ENCODE data around the gene LRIT1.

Gene LRIT1

DNA sequence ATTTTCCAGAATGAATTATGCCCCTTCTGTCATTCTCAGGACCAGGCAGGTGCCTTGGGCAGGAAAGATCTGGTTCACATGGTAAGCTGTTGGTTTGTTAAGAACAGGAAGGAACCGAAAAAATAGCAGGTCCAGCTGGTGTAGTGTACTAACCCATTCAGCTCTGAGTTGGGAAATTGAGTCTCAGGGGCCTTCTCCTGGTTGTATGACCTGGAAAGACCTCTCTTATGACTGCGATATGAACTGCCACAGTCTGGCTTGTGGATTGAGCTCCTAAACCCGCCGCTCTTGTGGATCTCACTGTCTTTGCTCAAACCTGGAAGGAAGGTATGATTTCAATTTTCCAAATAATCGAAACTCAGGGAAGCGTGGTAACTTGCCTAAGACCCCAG is 4.5 kb downstream of the LRIT1 start:
- no peaks in the 10 kb centered on the region for H3K27me3 ChIP-seq
- no peak overlapping the region for H3K9ac ChIP-seq
- H3K4me3 ChIP-seq: no peak overlapping the region
- H3K27ac ChIP-seq: no peak overlapping the region
- H3K9me3 ChIP-seq (replicated peaks in 1 of 11): peaks cover 0 to 9% (median 6%) of the 10 kb centered on the region in 11 experiments; a peak in 8 of 22 replicates
- H3K4me1 ChIP-seq: no peaks in the 10 kb centered on the region
- no peaks in the 10 kb centered on the region for H4K20me1 ChIP-seq
- H3K4me2 ChIP-seq: no peak overlapping the region
- no peaks in the 10 kb centered on the region for H3K36me3 ChIP-seq
- TF ChIP-seq Cebpa-rat (IDR thresholded peaks at IDR 0.05): no peak

DNA sequence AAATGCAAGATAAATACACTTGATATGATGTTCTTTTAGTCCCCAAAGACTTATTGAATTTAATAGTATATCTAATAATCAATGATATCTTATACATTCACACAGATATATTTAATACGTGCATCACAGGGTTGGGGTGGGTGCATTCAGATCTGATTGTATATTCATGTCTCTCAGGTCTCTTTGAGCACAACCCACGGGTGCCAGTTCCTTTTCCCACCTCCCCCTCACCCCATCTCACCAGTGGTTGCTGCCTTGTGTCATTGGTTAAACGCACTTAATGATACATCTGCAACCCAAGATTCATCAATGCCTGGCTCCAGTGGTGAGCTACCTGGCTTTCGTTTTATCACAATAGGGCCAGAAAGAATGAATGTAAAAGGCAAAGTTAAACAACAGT is 6.2 kb downstream of the LRIT1 start:
- no peaks in the 10 kb centered on the region for H3K36me3 ChIP-seq
- peaks cover 0 to 9% (median 6%) of the 10 kb centered on the region in 11 experiments; a peak in 8 of 22 replicates for H3K9me3 ChIP-seq (replicated peaks in 1 of 11)
- H3K27me3 ChIP-seq: no peaks in the 10 kb centered on the region
- no peak overlapping the region for H3K27ac ChIP-seq
- no peaks in the 10 kb centered on the region for H4K20me1 ChIP-seq
- TF ChIP-seq Cebpa-rat (IDR thresholded peaks at IDR 0.05): no peak
- H3K4me3 ChIP-seq: no peak overlapping the region
- H3K9ac ChIP-seq: no peak overlapping the region
- no peaks in the 10 kb centered on the region for H3K4me1 ChIP-seq
- no peak overlapping the region for H3K4me2 ChIP-seq

DNA sequence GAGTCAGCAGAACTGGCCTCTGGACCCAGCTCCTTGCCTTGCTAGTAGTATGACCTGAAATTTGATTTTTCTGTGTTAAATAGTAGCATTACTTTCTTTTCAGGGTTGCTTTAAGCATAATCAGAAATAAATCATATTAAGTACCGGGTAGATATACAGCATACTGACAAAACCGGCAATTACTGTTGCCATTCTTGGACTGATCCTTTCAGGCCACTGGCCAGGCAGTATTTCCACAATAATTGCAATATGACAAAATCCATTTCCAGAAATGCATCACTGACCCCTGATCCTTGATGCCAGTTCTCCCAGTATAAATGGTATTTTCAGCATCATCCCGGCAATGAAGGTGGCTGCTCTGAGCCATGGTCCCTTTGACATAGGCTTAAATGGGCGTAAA is 6.9 kb downstream of the LRIT1 start:
- H3K36me3 ChIP-seq: no peaks in the 10 kb centered on the region
- H3K4me2 ChIP-seq: no peak overlapping the region
- no peak overlapping the region for H3K9ac ChIP-seq
- H3K9me3 ChIP-seq (replicated peaks in 1 of 11): peaks cover 0 to 9% (median 6%) of the 10 kb centered on the region in 11 experiments; a peak in 8 of 22 replicates
- TF ChIP-seq Cebpa-rat (IDR thresholded peaks at IDR 0.05): no peak
- H3K27ac ChIP-seq: no peak overlapping the region
- H3K4me1 ChIP-seq: no peaks in the 10 kb centered on the region
- no peaks in the 10 kb centered on the region for H4K20me1 ChIP-seq
- no peaks in the 10 kb centered on the region for H3K27me3 ChIP-seq
- no peak overlapping the region for H3K4me3 ChIP-seq

DNA sequence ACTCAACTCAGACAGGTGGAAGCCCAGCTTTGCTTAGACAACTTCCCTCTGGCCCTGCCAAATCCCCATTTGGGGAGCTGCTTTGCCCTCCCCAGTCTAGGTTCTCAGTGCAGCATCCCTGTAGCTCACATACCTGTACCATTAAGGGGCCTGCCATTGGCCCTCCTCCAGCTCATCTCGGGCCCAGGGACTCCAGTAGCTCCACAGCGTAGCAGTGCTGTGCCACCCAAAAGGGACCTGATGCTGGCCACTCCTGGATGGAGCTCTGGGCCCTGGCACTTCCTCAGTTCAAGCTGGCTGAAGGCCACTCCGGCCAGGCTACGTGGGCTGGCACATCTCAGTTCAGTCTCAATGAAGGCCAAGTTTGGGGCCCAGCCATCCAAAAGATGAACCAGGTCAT is 7.4 kb downstream of the LRIT1 start:
- Histone ChIP-seq H3K9me3 (replicated peaks in 1 of 11) (peaks cover 0 to 12% (median 6%) of the 10 kb centered on the region in 11 experiments; a peak in 8 of 22 replicates), H3K27me3 (no peaks in the 10 kb centered on the region), H4K20me1 (no peaks in the 10 kb centered on the region), H3K36me3 (no peaks in the 10 kb centered on the region), H3K9ac (no peak overlapping the region), H3K27ac (no peak overlapping the region), H3K4me2 (no peak overlapping the region), H3K4me1 (no peaks in the 10 kb centered on the region), H3K4me3 (no peak overlapping the region)
- no peak for TF ChIP-seq Cebpa-rat (IDR thresholded peaks at IDR 0.05)

DNA sequence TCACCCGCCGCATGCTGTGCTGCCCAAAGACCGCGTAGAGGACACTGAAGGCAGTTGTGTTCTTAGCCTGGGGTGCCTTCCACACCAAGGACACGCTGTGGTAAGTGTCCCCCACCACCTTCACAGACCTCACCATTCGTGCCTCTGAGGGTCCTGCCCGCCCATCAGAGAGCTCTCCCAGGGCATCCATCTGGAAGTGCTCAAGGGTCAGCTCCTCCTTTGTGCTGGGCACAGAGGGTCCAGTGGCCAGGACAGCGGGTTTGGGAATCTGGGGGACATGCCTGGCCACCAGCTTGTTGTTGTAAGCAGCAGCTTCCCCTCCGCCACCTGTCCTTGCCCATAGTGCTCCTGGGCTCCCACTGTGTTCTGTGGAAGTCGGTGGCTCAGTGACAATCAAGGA is 9.0 kb downstream of the LRIT1 start:
- no peak overlapping the region for H3K4me3 ChIP-seq
- H3K27ac ChIP-seq: no peak overlapping the region
- peaks cover 0 to 13% (median 4%) of the 10 kb centered on the region in 11 experiments; a peak in 9 of 22 replicates for H3K9me3 ChIP-seq (replicated peaks in 1 of 11)
- no peaks in the 10 kb centered on the region for H3K36me3 ChIP-seq
- no peak overlapping the region for H3K9ac ChIP-seq
- H3K27me3 ChIP-seq: no peaks in the 10 kb centered on the region
- no peaks in the 10 kb centered on the region for H4K20me1 ChIP-seq
- no peak for TF ChIP-seq Cebpa-rat (IDR thresholded peaks at IDR 0.05)
- H3K4me2 ChIP-seq: no peak overlapping the region
- H3K4me1 ChIP-seq: no peaks in the 10 kb centered on the region

DNA sequence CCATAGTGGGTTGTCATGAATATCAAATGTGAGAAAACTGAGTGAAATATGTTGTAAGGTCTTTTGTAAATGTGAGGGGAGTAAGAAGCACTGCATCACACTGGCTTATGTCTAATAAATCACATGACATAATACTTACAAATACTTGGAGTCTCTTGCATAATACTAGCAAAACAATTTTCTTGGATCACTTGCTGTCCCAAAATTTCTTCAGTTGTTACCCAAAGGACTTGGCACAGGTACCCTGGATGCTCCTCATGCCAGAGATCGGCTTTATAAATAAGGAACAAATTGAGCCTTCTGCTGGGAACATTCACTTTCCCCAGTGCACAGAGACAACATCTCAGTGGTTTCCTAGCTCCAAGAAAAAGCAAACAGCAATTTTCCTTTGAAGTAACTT is 11.0 kb downstream of the LRIT1 start:
- Histone ChIP-seq H3K4me1 (no peaks in the 10 kb centered on the region), H3K9ac (no peak overlapping the region), H3K4me3 (no peak overlapping the region), H3K27me3 (no peaks in the 10 kb centered on the region), H3K36me3 (no peaks in the 10 kb centered on the region), H3K9me3 (replicated peaks in 1 of 11) (peaks cover 0 to 6% (median 0%) of the 10 kb centered on the region in 11 experiments; a peak in 2 of 22 replicates), H3K27ac (no peak overlapping the region), H3K4me2 (no peak overlapping the region), H4K20me1 (no peaks in the 10 kb centered on the region)
- no peak for TF ChIP-seq Cebpa-rat (IDR thresholded peaks at IDR 0.05)

DNA sequence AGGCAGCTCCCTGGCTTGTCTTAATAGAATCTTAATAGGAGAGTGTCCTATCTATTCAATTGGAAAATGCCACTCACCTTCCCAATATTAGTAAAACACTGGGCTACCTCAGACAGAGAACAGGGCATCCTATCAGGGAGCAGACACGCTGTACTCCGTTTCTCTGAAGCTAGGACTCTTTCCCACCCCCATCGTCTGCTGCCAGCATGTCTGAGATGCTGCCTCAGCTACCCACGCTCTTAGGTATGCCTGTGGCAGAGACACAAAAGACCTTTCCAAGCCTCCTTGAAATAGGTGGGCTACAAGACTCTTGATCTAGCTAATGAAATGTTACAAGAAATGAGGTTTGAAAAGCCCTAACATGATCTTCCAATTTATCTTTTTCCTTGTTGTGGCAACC is 13.5 kb downstream of the LRIT1 start:
- H3K9ac ChIP-seq: no peak overlapping the region
- H3K4me2 ChIP-seq: no peak overlapping the region
- H3K36me3 ChIP-seq: no peaks in the 10 kb centered on the region
- no peak overlapping the region for H3K27ac ChIP-seq
- no peaks in the 10 kb centered on the region for H3K27me3 ChIP-seq
- no peaks in the 10 kb centered on the region for H3K4me1 ChIP-seq
- peaks cover 0 to 6% (median 0%) of the 10 kb centered on the region in 11 experiments; a peak in 2 of 22 replicates for H3K9me3 ChIP-seq (replicated peaks in 1 of 11)
- no peak overlapping the region for H3K4me3 ChIP-seq
- no peaks in the 10 kb centered on the region for H4K20me1 ChIP-seq
- TF ChIP-seq Cebpa-rat (IDR thresholded peaks at IDR 0.05): no peak

DNA sequence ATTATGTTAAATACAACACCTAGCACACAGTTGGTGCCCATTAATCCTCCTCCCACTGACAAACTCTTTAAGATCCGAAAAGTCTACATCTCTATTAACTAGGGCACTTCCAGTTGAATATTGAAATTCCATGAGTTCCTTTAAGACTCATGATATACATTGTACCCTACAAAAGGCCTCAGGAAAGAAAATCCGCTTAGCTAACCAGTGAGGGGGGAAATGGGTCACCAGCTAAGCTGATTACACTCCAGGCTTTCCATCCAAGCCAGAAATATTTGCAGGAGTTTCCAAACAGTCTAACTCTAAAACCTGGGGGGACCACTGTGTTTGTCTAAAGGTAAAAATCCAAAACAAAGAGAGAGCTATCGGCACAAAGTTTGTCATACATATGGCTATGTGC is 14.7 kb downstream of the LRIT1 start:
- Histone ChIP-seq H3K9ac (no peak overlapping the region), H3K9me3 (replicated peaks in 1 of 11) (peaks cover 0 to 6% (median 0%) of the 10 kb centered on the region in 11 experiments; a peak in 2 of 22 replicates), H3K36me3 (no peaks in the 10 kb centered on the region), H4K20me1 (no peaks in the 10 kb centered on the region), H3K27me3 (no peaks in the 10 kb centered on the region), H3K4me1 (no peaks in the 10 kb centered on the region), H3K4me3 (no peak overlapping the region), H3K27ac (no peak overlapping the region), H3K4me2 (no peak overlapping the region)
- no peak for TF ChIP-seq Cebpa-rat (IDR thresholded peaks at IDR 0.05)

DNA sequence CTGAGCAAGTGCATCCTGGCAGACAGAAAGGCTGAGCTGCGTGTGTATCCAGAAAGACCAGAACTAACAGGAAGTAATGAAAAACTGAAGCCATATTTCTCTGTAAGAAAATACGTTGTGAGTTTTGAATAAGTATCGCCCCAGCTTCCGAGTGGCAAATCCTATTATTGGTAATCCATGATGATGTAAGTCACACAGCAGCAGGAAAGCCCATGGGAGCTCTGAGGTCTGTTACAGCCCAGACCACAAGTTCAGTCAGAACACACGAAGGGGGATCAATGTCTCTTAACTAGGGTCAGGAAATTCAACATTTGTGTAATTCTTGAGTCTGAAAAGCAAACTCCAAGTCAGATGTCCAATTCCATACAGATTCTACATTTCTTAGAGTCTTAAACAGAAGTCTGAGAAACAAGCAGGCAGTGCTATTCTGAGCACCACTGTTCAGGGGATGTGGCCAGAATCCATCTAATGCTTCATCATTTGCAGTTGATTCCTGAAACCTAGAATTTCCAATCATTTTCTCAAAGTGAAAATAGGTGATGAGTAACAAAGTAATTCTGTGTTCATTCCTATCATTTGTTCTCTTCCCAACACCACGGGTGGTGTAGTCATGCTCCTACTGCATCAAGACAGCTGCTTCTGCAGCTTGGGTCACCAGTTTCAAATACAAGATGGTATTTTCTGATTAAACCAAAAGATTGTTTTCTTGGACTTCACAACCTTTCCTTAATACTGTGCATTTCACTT is 15.7 kb downstream of the LRIT1 start, which contains the start of gene LRIT2:
TSS of gene LRIT2 (minus strand) at position 118 of the 747 bp plus-strand sequence. CDS start at position 94, 24 bp downstream.
- H3K9ac ChIP-seq: no peak within 1 kb of the TSS
- no peaks in the 10 kb centered on the region for H3K27me3 ChIP-seq
- no peaks in the 10 kb centered on the region for H4K20me1 ChIP-seq
- H3K4me1 ChIP-seq: no peaks in the 10 kb centered on the region
- H3K9me3 ChIP-seq (replicated peaks in 1 of 11): peaks cover 0 to 6% (median 0%) of the 10 kb centered on the region in 11 experiments; a peak in 2 of 22 replicates
- no peak within 1 kb of the TSS for H3K4me3 ChIP-seq
- no peak for TF ChIP-seq Cebpa-rat (IDR thresholded peaks at IDR 0.05)
- no peaks in the 10 kb centered on the region for H3K36me3 ChIP-seq
- H3K27ac ChIP-seq: no peak within 1 kb of the TSS
- H3K4me2 ChIP-seq: no peak within 1 kb of the TSS

Measured in BLaER1 treated with 17β-estradiol and CSF1 and Interleukin-3, amounts not matched to agents 10 nM and 100 nM (cell line).